Measurements from ENCODE around the gene CHMP2A.
"Not testable (repeated sequence)": the region's sequence is repeated elsewhere in the genome, so short reads cannot be mapped to it uniquely, and the experiment has no call there.

Gene CHMP2A

GRCh38 chr19:58581227-58582141 is 26.6 kb upstream of the CHMP2A start:
- FAIRE-seq = no peak
- DNase-seq (ENCODE audit: insufficient read length, low spot score) = no peak

GRCh38 chr19:58579473-58580142 is 24.7 kb upstream of the CHMP2A start:
- FAIRE-seq = no peak

More at GRCh38 chr19:58581227-58582141, 26.6 kb upstream of the CHMP2A start:
- TF ChIP-seq, protein P1, sequence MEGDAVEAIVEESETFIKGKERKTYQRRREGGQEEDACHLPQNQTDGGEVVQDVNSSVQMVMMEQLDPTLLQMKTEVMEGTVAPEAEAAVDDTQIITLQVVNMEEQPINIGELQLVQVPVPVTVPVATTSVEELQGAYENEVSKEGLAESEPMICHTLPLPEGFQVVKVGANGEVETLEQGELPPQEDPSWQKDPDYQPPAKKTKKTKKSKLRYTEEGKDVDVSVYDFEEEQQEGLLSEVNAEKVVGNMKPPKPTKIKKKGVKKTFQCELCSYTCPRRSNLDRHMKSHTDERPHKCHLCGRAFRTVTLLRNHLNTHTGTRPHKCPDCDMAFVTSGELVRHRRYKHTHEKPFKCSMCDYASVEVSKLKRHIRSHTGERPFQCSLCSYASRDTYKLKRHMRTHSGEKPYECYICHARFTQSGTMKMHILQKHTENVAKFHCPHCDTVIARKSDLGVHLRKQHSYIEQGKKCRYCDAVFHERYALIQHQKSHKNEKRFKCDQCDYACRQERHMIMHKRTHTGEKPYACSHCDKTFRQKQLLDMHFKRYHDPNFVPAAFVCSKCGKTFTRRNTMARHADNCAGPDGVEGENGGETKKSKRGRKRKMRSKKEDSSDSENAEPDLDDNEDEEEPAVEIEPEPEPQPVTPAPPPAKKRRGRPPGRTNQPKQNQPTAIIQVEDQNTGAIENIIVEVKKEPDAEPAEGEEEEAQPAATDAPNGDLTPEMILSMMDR (IDR thresholded peaks at IDR 0.05; ENCODE audit: insufficient read depth, missing control alignments) = peak; percentile 81

DNA sequence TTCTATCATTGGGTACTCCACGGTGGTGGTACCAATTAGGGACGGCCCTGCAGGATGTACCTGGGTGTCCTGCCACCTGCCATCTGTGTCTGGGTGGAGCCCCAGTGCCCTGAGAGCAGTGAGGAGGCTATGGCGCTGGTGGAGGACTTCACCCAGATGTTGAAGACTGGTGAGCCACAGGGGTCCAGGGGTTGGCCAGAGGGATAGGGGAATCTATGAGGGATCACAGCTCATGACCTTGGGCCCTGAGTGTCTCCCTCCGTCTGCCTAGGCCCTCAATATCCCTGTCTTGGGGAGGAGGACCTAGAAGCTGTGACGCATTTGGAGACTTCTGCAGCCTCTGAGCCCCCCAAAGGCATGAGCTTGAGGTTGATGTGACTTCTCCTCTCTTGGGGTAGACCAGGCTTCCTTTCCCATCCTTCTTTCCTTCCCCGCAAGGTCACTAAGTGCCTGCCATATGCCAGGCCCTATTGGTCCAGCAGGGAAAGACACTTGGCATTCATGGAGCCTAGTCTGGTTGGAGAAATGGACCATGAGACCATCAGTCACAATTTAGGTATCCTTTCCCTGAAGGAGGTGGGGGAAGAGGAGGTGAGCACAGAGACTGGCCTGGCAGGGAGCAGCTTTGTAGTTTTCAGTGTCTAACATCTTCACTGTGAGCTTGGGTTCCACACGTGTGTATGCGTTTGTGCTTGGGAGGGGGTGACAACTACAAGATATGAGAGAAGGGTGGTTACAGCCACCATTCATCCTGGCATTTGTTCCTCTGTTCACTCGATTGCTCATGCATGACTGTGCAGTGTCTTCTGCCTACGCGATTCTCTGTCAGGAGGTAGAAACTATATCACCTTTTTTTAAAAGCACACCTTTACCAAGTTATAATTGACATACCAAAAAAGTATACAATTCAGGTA is 23.4 kb upstream of the CHMP2A start:
- no peak for FAIRE-seq
- TF ChIP-seq, protein P1 (IDR thresholded peaks at IDR 0.05; ENCODE audit: insufficient read depth, missing control alignments) = no peak
- DNase-seq (ENCODE audit: insufficient read length, low spot score) = no peak

More at GRCh38 chr19:58579473-58580142, 24.7 kb upstream of the CHMP2A start:
- no peak for DNase-seq (ENCODE audit: insufficient read length, low spot score)
- TF ChIP-seq, protein P1 (IDR thresholded peaks at IDR 0.05; ENCODE audit: insufficient read depth, missing control alignments) = no peak

DNA sequence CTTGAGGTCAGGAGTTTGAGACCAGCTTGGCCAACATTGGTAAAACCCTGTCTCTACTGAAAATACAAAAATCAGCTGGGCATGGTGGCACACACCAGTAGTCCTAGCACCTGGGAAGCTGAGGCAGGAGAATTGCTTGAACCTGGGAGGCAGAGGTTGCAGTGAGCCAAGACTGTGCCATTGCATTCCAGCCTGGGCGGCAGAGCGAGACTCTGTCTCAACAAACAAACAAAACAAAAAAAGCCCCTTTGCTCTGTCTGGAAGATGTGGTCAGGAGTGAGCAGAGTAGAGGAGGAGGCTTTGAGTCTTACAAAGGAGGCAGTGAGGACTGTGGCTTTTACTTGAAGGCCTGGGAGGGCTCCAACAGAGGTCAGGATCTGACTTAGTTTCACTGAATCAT is 22.7 kb upstream of the CHMP2A start:
- not testable (repeated sequence) for FAIRE-seq; DNase-seq (ENCODE audit: insufficient read length, low spot score)

DNA sequence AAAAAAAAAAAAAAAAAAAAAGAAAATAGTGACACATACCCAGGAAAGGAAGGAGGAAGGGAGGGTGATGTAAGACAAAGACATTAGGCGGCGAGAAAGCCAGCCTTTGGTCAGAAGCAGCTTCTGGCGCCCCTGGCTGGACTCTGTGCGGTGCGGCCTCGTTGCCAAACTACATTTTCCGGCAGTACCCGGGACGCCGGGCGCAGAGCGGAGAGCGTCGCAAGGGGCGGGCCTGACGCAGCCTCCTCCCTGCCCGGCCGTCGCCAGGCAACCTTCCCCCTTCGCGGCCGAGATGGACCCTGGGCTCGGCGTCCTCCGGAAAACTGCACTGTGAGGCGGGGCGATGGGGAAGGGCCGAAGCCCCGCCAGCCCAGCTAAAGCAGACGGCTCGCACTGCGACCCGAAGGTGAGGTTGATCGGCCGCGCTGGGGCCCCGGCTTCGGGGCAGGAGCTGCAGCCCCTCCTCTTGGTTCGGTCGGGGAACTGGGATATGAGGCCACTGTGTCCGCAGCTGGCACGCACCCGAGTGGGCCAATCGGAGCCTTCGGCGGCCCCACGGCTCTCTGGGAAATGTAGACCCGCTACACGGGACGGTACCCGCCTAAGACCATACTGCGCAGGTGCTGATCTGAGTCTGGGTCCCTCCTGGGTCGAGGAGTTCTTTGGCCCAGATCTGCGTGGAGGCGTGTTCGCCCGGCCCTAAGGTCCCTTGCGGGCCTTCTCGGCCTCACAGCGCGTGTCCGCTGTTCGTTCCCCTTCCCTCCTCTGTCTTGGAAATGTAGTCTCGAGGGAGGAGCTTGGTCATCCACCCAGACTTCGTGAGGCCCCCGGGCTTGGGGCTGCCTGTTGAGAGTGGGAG is 20.5 kb upstream of the CHMP2A start:
- FAIRE-seq = no peak
- TF ChIP-seq, protein P1 (IDR thresholded peaks at IDR 0.05; ENCODE audit: insufficient read depth, missing control alignments) = no peak
- DNase-seq (ENCODE audit: insufficient read length, low spot score) = no peak

- DNase-seq (ENCODE audit: insufficient read length, low spot score) (no peak), FAIRE-seq (no peak)
- TF ChIP-seq, protein P1 (IDR thresholded peaks at IDR 0.05; ENCODE audit: insufficient read depth, missing control alignments) = no peak
Measured at GRCh38 chr19:58573658-58574164, 18.8 kb upstream of the CHMP2A start.

Measured in D721Med (cell line).